Hepatocyte (in vitro differentiated cells): ENCODE data around the gene AMBRA1. TPM values are rescaled to one million over a fixed set of nuclear protein-coding genes. Genes with fewer than 3 reads are reported as not detected.

Experiments used
- DNase-seq: peaks from one replicate; pipeline ENCODE4 v3.0.0-alpha.2; 2016; ENCODE audit warnings: low spot score
- H2AFZ ChIP-seq: fragments of 200-600 bp; sonication (generic); 2 replicates; pipeline ENCODE4 v1.6.0; 2016; ENCODE audit warnings: antibody characterized with exemption, mild to moderate bottlenecking
- H3K27ac ChIP-seq: fragments of 200-600 bp; sonication (generic); 2 replicates; pipeline ENCODE4 v1.5.1; 2016; ENCODE audit warnings: mild to moderate bottlenecking
- H3K27me3 ChIP-seq: fragments of 200-600 bp; sonication (generic); 2 replicates; pipeline ENCODE4 v1.6.1; 2016
- H3K36me3 ChIP-seq: fragments of 200-600 bp; sonication (generic); replicated peaks from 2 replicates; pipeline ENCODE4 v1.5.1; 2016; ENCODE audit warnings: low read depth; ENCODE audit not compliant: insufficient read depth
- H3K4me1 ChIP-seq: fragments of 200-600 bp; sonication (generic); 2 replicates; pipeline ENCODE4 v1.5.1; 2016; ENCODE audit warnings: mild to moderate bottlenecking, moderate library complexity; ENCODE audit not compliant: insufficient read depth
- H3K4me2 ChIP-seq: fragments of 200-600 bp; sonication (generic); 2 replicates; pipeline ENCODE4 v1.6.0; 2016
- H3K4me3 ChIP-seq: fragments of 200-600 bp; sonication (generic); 2 replicates; pipeline ENCODE4 v1.5.1; 2016; ENCODE audit warnings: mild to moderate bottlenecking
- H3K79me2 ChIP-seq: fragments of 200-600 bp; sonication (generic); 2 replicates; pipeline ENCODE4 v1.6.0; 2017; ENCODE audit warnings: mild to moderate bottlenecking
- H3K9me2 ChIP-seq: fragments of 200-600 bp; sonication (generic); replicated peaks from 2 replicates; pipeline ENCODE4 v1.6.0; 2017; ENCODE audit warnings: mild to moderate bottlenecking; ENCODE audit not compliant: insufficient read depth
- H3K9me3 ChIP-seq: fragments of 200-600 bp; sonication (generic); 2 replicates; pipeline ENCODE4 v1.5.1; 2016; ENCODE audit warnings: low read depth, mild to moderate bottlenecking
- H4K20me1 ChIP-seq: fragments of 200-600 bp; sonication (generic); 2 replicates; pipeline ENCODE4 v1.6.0; 2016; ENCODE audit warnings: mild to moderate bottlenecking; ENCODE audit not compliant: insufficient read depth, poor library complexity, severe bottlenecking
- EZH2 ChIP-seq: fragments of 200-600 bp; sonication (generic); IDR thresholded peaks from 2 replicates; pipeline ENCODE4 v1.6.1; 2016; ENCODE audit warnings: antibody characterized with exemption, mild to moderate bottlenecking, borderline replicate concordance
- EZH2phosphoT487 ChIP-seq: fragments of 200-600 bp; sonication (generic); IDR thresholded peaks from one replicate; pipeline ENCODE4 v1.6.1; 2018; ENCODE audit warnings: antibody characterized with exemption, mild to moderate bottlenecking, low read depth, moderate library complexity; ENCODE audit not compliant: unreplicated experiment, severe bottlenecking
- WGBS: methylation state at CpG from one replicate; pipeline ENCODE4 v1.1.6; 2016; ENCODE audit warnings: low lambda C conversion rate; ENCODE audit errors: missing lambda C conversion rate; 5-methylcytosine and 5-hydroxymethylcytosine counted together
- polyA plus RNA-seq: library from polyadenylated mRNA; unstranded; fragments of >200 nt; fragmentation: Nextera tagmentation; extraction: Ambion mirVana; gene quantifications from 2 replicates; pipeline ENCODE4 v1.2.1, GENCODE V29; 2016
- total RNA-seq: library from RNA; depleted of rRNA; stranded (reverse); fragments of >200 nt; gene quantifications from 2 replicates; pipeline ENCODE4 v1.2.3, GENCODE V29; 2014
- TF ChIP-seq, protein P1 (sequence below): fragments of 200-600 bp; sonication (generic); IDR thresholded peaks from 2 replicates; pipeline ENCODE4 v1.5.1; 2016; ENCODE audit warnings: antibody characterized with exemption, mild to moderate bottlenecking; ENCODE audit not compliant: poor library complexity

AMBRA1 gene
- total and polyA plus RNA-seq, 2 experiments from 2014 or later: 7.2 to 31.2 TPM

DNA sequence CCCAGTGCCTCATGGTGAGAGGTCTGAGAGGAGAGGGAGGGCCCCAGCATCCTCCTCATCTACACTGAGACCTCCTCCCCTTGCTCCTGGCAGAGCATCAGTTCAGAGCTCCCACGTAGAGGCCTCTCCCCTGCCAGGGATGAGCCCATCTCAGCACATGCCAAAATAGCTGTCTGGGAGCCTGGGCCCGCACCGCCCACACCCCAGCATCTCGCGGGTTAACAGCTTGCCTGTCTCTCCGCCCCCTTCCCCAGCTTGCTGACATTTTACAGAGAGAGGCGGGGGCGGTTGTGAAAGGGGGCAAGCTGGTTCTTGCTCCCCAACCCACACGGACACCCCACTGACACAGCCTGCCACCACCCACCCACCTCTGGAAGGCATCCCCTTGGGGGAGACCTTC, 240.1 kb downstream of the AMBRA1 start:
- no peak overlapping the region for H3K4me3 ChIP-seq
- TF ChIP-seq, protein P1, sequence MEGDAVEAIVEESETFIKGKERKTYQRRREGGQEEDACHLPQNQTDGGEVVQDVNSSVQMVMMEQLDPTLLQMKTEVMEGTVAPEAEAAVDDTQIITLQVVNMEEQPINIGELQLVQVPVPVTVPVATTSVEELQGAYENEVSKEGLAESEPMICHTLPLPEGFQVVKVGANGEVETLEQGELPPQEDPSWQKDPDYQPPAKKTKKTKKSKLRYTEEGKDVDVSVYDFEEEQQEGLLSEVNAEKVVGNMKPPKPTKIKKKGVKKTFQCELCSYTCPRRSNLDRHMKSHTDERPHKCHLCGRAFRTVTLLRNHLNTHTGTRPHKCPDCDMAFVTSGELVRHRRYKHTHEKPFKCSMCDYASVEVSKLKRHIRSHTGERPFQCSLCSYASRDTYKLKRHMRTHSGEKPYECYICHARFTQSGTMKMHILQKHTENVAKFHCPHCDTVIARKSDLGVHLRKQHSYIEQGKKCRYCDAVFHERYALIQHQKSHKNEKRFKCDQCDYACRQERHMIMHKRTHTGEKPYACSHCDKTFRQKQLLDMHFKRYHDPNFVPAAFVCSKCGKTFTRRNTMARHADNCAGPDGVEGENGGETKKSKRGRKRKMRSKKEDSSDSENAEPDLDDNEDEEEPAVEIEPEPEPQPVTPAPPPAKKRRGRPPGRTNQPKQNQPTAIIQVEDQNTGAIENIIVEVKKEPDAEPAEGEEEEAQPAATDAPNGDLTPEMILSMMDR: no peak
- no peak for TF ChIP-seq EZH2phosphoT487
- TF ChIP-seq EZH2: no peak
- peaks cover 86% of the 10 kb centered on the region for H3K79me2 ChIP-seq
- H2AFZ ChIP-seq: no peak overlapping the region
- H3K27me3 ChIP-seq: no peaks in the 10 kb centered on the region
- H3K4me1 ChIP-seq: peaks cover 9% of the 10 kb centered on the region
- no peaks in the 10 kb centered on the region for H3K9me2 ChIP-seq
- no peak overlapping the region for H3K27ac ChIP-seq
- H4K20me1 ChIP-seq: peaks cover 11% of the 10 kb centered on the region
- H3K36me3 ChIP-seq: no peaks in the 10 kb centered on the region
- 52% methylated on average over 9 of the region's 9 CpGs for WGBS
- H3K9me3 ChIP-seq: no peaks in the 10 kb centered on the region
- DNase-seq: no peak
- H3K4me2 ChIP-seq: no peak overlapping the region

DNA sequence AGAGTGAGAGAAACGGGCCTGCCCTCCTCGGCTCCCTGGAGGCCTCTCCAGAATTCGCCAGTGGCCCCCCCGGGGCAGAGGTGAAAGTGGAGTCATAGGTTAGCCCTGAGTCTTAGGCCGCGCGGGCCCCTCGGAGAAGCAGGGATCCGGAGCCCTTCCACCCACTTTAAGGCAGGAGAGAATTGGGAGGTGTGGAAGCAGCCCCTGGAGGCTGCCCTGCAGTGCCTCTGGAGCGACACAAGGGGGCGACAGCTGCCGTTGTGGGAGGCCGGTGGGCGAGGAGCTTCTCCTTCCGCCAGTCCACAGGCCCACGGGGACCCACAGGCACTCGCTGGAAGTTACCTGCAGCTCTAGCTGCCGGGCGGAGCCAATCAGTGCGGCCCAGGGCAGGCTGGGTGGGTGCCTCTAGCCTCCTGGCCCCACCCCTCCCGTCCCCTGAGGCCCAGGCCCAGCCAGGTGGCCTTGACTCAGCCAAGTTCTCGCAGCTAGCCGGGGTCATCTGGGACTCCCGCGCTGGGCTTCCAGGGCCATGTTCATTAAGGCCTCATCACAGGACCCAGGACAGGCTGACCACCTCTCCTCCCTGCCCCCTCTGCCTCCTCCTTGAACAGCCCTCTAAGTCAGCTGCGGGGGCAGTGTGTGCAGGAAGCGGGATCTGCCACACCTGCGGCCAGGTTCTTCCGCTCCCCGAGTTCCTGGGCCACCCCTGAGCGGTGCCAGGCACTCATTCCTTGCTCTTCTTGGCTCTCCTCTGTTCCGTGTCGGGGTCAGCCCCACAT, 241.6 kb downstream of the AMBRA1 start:
- peaks cover 16% of the 10 kb centered on the region for H3K4me1 ChIP-seq
- no peaks in the 10 kb centered on the region for H3K27me3 ChIP-seq
- no peaks in the 10 kb centered on the region for H3K9me2 ChIP-seq
- TF ChIP-seq, protein P1: peak; percentile 69
- no peak for TF ChIP-seq EZH2
- no peaks in the 10 kb centered on the region for H3K9me3 ChIP-seq
- no peak overlapping the region for H3K27ac ChIP-seq
- H2AFZ ChIP-seq: no peak overlapping the region
- no peaks in the 10 kb centered on the region for H3K36me3 ChIP-seq
- peak overlapping the region; percentile 46 for H3K4me2 ChIP-seq
- peaks cover 84% of the 10 kb centered on the region for H3K79me2 ChIP-seq
- H3K4me3 ChIP-seq: no peak overlapping the region
- peak; percentile 64 for DNase-seq
- H4K20me1 ChIP-seq: peaks cover 11% of the 10 kb centered on the region
- 75% methylated on average over 33 of the region's 33 CpGs for WGBS

DNA sequence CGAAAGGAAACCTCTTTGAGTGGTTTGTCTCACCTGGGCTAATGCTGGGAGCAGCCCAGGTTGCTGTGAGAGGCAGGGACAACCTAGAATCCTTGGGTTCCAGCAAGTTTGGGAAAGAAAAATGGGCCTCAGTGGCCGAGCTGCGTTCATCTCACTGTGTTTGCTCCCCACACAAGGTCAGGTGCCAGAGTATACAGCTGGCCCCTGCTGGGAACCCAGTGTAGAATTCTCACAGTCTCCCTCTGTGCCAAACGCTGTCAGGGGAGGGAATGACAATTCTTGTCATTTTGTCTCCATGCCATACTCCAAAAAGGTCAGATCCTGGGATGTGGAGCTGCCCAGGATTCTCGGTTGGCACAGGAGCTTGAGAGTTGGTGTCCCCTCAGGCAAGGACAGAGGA, 242.2 kb downstream of the AMBRA1 start:
- no peak for TF ChIP-seq EZH2phosphoT487
- TF ChIP-seq, protein P1: no peak
- no peak for TF ChIP-seq EZH2
- no peaks in the 10 kb centered on the region for H3K27me3 ChIP-seq
- H4K20me1 ChIP-seq: peaks cover 11% of the 10 kb centered on the region
- WGBS: 85% methylated on average over 5 of the region's 5 CpGs
- no peak for DNase-seq
- no peak overlapping the region for H3K27ac ChIP-seq
- peaks cover 81% of the 10 kb centered on the region for H3K79me2 ChIP-seq
- H3K4me1 ChIP-seq: peaks cover 14% of the 10 kb centered on the region
- no peaks in the 10 kb centered on the region for H3K36me3 ChIP-seq
- H3K9me2 ChIP-seq: no peaks in the 10 kb centered on the region
- H3K4me3 ChIP-seq: no peak overlapping the region
- H2AFZ ChIP-seq: no peak overlapping the region
- H3K4me2 ChIP-seq: peak overlapping the region; percentile 46
- no peaks in the 10 kb centered on the region for H3K9me3 ChIP-seq
